IPS DF 6.9 (cell line): ENCODE measurements around the gene SEC24C.

Experiments used
- DNase-seq: peaks from one replicate; pipeline ENCODE4 v3.0.0-alpha.2; 2013; ENCODE audit warnings: low read depth, low spot score
- H3K27ac ChIP-seq: one replicate; pipeline ENCODE4 v1.5.1; 2013; ENCODE audit warnings: low read length, control low read depth
- H3K27me3 ChIP-seq: 2 replicates; pipeline ENCODE4 v1.6.1; 2013; ENCODE audit warnings: mild to moderate bottlenecking, low read length; ENCODE audit not compliant: control insufficient read depth, insufficient read depth
- H3K36me3 ChIP-seq: 2 replicates; pipeline ENCODE4 v1.6.1; 2013; ENCODE audit warnings: low read length; ENCODE audit not compliant: control insufficient read depth, insufficient read depth
- H3K4me1 ChIP-seq: 2 replicates; pipeline ENCODE4 v1.6.1; 2013; ENCODE audit warnings: low read length; ENCODE audit not compliant: control insufficient read depth, insufficient read depth
- H3K4me3 ChIP-seq: 2 replicates; pipeline ENCODE4 v1.5.1; 2013; ENCODE audit warnings: mild to moderate bottlenecking, low read length
- H3K9me3 ChIP-seq: 2 replicates; pipeline ENCODE4 v1.6.1; 2013; ENCODE audit warnings: low read length, inconsistent platforms; ENCODE audit not compliant: control insufficient read depth, insufficient read depth
- WGBS: extraction: QIAGEN DNeasy Blood & Tissue Kit; methylation state at CpG from one replicate; pipeline ENCODE4 v1.1.7; 2013; ENCODE audit warnings: mixed read lengths, missing lambda C conversion rate; ENCODE audit not compliant: insufficient read length, insufficient coverage; 5-methylcytosine and 5-hydroxymethylcytosine counted together

The SEC24C gene

GRCh38 chr10:73758704-73759511 is 14.7 kb downstream of the SEC24C start:
- DNase-seq: no peak
- no peak overlapping the region for H3K4me3 ChIP-seq
- no CpG with 5 or more reads among the region's 9 CpGs for WGBS
- peaks cover 20% of the 10 kb centered on the region for H3K36me3 ChIP-seq
- H3K9me3 ChIP-seq: no peaks in the 10 kb centered on the region
- no peaks in the 10 kb centered on the region for H3K4me1 ChIP-seq
- H3K27me3 ChIP-seq: no peaks in the 10 kb centered on the region
- no peak overlapping the region for H3K27ac ChIP-seq

GRCh38 chr10:73759512-73760115 is 15.4 kb downstream of the SEC24C start:
- H3K36me3 ChIP-seq: peaks cover 20% of the 10 kb centered on the region
- no CpG with 5 or more reads among the region's 5 CpGs for WGBS
- no peaks in the 10 kb centered on the region for H3K4me1 ChIP-seq
- H3K4me3 ChIP-seq: no peak overlapping the region
- no peaks in the 10 kb centered on the region for H3K27me3 ChIP-seq
- DNase-seq: no peak
- no peak overlapping the region for H3K27ac ChIP-seq
- no peaks in the 10 kb centered on the region for H3K9me3 ChIP-seq

- Histone ChIP-seq H3K4me3 (no peak overlapping the region), H3K9me3 (no peaks in the 10 kb centered on the region), H3K36me3 (peaks cover 25% of the 10 kb centered on the region), H3K27me3 (no peaks in the 10 kb centered on the region), H3K27ac (no peak overlapping the region), H3K4me1 (no peaks in the 10 kb centered on the region)
- no peak for DNase-seq
- WGBS: no CpG with 5 or more reads among the region's 1 CpG
These were observed 17.6 kb downstream of the SEC24C start for GRCh38 chr10:73761781-73762180.

- Histone ChIP-seq H3K9me3 (no peaks in the 10 kb centered on the region), H3K4me1 (no peaks in the 10 kb centered on the region), H3K27ac (no peak overlapping the region), H3K36me3 (peaks cover 25% of the 10 kb centered on the region), H3K4me3 (no peak overlapping the region), H3K27me3 (no peaks in the 10 kb centered on the region)
- WGBS: no CpG with 5 or more reads among the region's 2 CpGs
- DNase-seq: no peak
These were observed 18.7 kb downstream of the SEC24C start for GRCh38 chr10:73762915-73763314.

- DNase-seq: no peak
- Histone ChIP-seq H3K27ac (no peak overlapping the region), H3K9me3 (no peaks in the 10 kb centered on the region), H3K4me3 (no peak overlapping the region), H3K4me1 (no peaks in the 10 kb centered on the region), H3K36me3 (peaks cover 25% of the 10 kb centered on the region), H3K27me3 (no peaks in the 10 kb centered on the region)
- no CpG with 5 or more reads among the region's 2 CpGs for WGBS
These were observed 19.2 kb downstream of the SEC24C start for GRCh38 chr10:73763343-73763742.

- Histone ChIP-seq H3K36me3 (peaks cover 25% of the 10 kb centered on the region), H3K27me3 (no peaks in the 10 kb centered on the region), H3K27ac (no peak overlapping the region), H3K4me1 (no peaks in the 10 kb centered on the region), H3K4me3 (no peak overlapping the region), H3K9me3 (no peaks in the 10 kb centered on the region)
- DNase-seq: no peak
- no CpG with 5 or more reads among the region's 6 CpGs for whole genome bisulfite sequencing
These were observed 20.9 kb downstream of the SEC24C start for GRCh38 chr10:73765066-73765465.

GRCh38 chr10:73768881-73769280 is 24.7 kb downstream of the SEC24C start:
- Histone ChIP-seq H3K4me3 (no peak overlapping the region), H3K27ac (no peak overlapping the region), H3K9me3 (no peaks in the 10 kb centered on the region), H3K27me3 (no peaks in the 10 kb centered on the region), H3K4me1 (no peaks in the 10 kb centered on the region), H3K36me3 (peaks cover 16% of the 10 kb centered on the region; the same call in 1 of the 2 replicates)
- no CpG with 5 or more reads among the region's 11 CpGs for WGBS
- no peak for DNase-seq

- no peaks in the 10 kb centered on the region for H3K4me1 ChIP-seq
- WGBS: no CpG with 5 or more reads among the region's 5 CpGs
- no peak overlapping the region for H3K27ac ChIP-seq
- peaks cover 16% of the 10 kb centered on the region; the same call in 1 of the 2 replicates for H3K36me3 ChIP-seq
- H3K9me3 ChIP-seq: no peaks in the 10 kb centered on the region
- no peak overlapping the region for H3K4me3 ChIP-seq
- no peak for DNase-seq
- no peaks in the 10 kb centered on the region for H3K27me3 ChIP-seq
These were observed 25.2 kb downstream of the SEC24C start for GRCh38 chr10:73769396-73769795.

GRCh38 chr10:73771722-73772280 is 27.6 kb downstream of the SEC24C start:
- Histone ChIP-seq H3K27ac (no peak overlapping the region), H3K4me1 (no peaks in the 10 kb centered on the region), H3K4me3 (peak overlapping the region; percentile 81; the same call in 1 of the 2 replicates), H3K36me3 (peaks cover 14% of the 10 kb centered on the region; the same call in 1 of the 2 replicates), H3K27me3 (no peaks in the 10 kb centered on the region), H3K9me3 (no peaks in the 10 kb centered on the region)
- WGBS: no CpG with 5 or more reads among the region's 17 CpGs
- peak; percentile 50 for DNase-seq

- H3K36me3 ChIP-seq: peaks cover 14% of the 10 kb centered on the region; the same call in 1 of the 2 replicates
- no peaks in the 10 kb centered on the region for H3K9me3 ChIP-seq
- H3K27me3 ChIP-seq: no peaks in the 10 kb centered on the region
- no CpG with 5 or more reads among the region's 101 CpGs for WGBS
- H3K4me1 ChIP-seq: no peaks in the 10 kb centered on the region
- peak overlapping the region; percentile 81 for H3K4me3 ChIP-seq
- H3K27ac ChIP-seq: no peak overlapping the region
- peak; percentile 55 for DNase-seq
These were observed 28.3 kb downstream of the SEC24C start for GRCh38 chr10:73772281-73773151.
